Colon (tissue), 2 donors: ENCODE data around the gene CELF5.
"Not testable (repeated sequence)": the region's sequence is repeated elsewhere in the genome, so short reads cannot be mapped to it uniquely, and the experiment has no call there.

Source experiments
- FAIRE-seq: peaks from 2 replicates; lab custom pipeline; 2012; peaks lifted over from hg19 to GRCh38; lab: Jason Lieb, UNC
- donor health status: control.
- donor health status: control.

CELF5 gene

DNA sequence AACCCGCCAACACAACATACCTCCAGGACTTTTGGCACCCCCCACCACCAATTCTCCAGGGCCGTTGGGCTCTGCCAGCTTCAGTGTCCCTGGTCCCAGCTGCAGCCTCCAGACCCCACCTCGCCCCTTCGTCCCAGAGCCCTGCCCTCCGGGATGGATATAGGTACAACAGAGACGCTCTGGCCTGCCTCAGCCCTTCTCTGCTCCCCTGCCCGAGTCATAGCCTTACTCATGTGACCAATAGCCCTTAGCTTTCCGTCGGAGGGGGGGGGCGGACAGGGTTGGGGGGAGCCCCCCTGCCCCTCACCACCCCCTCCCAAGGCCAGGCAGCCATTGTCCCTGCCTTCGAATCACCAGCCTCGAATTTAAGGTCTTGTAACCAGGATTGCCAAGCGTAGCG, 71.1 kb downstream of the CELF5 start:
- FAIRE-seq, result no peak

DNA sequence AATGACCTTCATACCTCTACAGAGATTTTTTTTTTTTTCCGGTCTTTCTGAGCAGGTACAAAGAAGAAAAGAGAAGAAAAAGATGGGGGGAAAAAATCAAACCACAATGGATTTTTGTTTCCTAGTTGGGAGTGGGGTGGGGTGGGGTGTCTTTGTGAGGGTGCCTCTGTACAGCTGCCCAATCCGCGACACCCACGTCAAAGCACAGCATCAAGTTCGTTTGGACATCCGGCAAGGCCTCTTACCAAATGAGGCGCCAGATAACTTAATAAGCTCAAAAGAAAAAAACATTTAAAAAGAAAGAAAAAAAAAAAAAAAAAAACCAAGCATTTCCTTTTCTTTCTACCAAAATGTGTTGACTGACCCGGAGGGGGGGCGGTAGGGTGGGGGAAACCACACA, 71.6 kb downstream of the CELF5 start:
- no peak for FAIRE-seq

DNA sequence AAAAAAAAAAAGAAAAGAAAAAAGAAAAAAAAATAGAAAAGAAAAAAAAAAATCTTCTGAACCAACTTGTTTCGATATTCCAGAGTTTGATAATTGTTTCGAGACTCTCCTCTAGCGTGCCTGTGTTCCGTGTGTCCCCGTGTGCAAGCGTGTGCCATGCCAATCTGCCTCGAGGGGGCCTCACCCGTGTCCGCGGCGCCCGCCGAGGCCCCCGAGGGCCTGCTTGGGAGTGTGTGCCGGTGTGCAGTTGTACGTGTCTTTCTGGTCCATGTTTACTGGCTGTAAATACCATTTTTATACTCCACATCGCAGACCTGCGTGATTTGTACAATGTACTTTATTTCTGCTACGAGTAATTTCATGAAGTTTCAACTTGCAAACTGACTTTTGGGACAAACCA, 72.0 kb downstream of the CELF5 start:
- FAIRE-seq, result no peak

DNA sequence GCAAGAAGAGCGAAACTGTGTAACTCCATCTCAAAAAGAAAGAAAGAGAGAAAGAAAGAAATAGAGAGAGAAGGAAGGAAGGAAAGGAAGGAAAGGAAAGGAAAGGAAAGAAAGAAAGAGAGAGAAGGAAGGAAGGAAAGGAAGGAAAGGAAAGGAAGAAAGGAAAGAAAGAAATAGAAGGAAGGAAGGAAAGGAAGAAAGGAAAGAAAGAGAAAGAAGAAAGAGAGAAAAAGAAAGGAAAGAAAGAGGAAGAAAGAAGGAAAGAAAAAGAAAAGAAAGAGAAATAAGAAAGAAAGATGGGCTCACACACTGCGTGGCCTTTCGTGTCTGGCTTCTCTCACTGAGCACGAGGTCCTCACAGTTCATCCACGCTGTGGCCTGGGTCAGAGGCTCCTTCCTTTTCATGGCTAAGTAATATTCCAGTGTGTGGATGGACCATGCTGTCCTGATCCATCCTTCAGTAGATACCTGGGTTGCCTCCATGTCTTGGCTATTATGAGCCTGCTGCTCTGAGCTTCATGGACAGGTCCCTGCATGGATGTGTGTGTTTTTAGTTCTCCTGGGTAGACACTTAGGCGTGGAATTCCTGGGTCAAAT, 74.5 kb downstream of the CELF5 start:
- FAIRE-seq, result no peak

DNA sequence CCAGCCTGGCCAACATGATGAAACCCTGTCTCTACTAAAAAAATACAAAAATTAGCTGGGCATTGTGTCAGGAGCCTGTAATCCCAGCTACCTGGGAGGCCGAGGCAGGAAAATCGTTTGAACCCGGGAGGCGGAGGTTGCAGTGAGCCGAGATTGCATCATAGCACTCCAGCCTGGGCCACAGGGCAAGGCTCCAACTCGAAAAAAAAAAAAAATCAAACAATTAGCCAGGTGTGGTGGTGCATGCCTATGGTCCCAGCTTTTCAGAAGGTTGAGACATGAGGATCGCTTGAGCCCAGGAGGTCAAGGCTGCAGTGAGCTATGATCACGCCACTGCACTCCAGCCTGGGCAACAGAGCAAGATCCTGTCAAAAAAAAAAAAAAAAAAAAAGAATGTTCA, 76.1 kb downstream of the CELF5 start:
- FAIRE-seq, result not testable (repeated sequence)

DNA sequence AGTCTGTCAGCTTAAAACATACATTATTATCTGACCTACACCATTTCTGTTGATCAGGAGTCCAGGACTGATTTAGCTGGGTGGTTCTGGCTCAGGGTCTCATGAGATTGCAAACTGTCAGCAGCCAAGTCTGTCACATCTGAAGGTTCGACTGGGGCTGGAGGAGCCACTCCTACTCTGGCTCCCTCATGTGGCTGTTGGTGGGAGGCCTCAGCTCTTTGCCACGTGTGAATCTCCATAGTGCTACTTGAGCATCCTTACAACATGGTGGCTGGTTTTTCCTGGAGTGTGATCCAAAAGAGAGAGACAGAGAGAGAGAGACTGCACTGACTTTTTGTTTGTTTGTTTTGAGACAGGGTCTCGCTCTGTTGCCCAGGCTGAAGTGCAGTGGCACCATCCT, 78.3 kb downstream of the CELF5 start:
- no peak for FAIRE-seq

DNA sequence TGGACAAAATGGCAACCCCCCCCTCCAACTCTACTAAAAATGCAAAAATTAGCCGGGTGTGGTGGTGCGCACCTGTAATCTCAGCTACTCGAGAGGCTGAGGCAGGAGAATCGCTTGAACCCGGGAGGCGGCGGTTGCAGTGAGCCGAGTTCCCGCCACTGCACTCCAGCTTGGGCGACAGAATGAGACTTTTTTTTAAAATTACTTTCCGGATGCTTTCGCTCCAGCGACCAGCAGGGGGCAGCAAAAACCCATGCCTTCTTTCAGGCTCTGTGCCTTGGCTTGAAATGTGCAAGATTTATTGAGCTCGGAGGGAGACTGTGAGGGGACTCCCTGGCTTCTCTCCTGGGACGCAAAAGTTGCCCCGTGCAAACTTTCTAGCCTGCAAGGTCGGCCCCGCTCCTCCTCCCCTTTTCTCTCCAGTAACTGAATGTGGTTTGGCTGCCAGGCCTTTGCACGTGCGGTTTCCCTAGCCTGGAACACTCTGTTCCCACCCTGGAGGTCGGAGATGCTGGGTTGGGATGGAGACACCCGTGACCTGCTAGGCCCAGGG, 80.5 kb downstream of the CELF5 start:
- FAIRE-seq, result no peak

DNA sequence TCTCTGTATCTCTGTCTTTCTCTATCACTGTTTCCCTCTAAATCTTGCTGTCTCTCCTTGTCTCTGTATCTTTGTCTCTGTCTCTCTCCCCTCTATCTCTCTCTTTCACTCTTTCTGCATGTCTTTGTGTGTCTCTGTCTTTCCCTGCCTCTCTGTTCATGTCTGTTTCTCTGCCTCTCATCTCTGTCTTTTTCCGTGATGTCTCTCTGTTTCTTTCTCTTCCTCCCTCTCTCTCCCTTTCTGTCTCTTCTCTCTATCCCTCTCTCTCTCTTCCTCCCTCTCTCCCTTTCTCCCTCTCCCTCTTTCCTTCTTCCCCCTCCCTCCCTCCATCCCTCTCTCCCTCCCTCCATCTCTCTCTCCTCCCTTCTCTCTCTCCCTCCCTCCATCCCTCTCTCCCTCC, 85.3 kb downstream of the CELF5 start:
- FAIRE-seq, result no peak

DNA sequence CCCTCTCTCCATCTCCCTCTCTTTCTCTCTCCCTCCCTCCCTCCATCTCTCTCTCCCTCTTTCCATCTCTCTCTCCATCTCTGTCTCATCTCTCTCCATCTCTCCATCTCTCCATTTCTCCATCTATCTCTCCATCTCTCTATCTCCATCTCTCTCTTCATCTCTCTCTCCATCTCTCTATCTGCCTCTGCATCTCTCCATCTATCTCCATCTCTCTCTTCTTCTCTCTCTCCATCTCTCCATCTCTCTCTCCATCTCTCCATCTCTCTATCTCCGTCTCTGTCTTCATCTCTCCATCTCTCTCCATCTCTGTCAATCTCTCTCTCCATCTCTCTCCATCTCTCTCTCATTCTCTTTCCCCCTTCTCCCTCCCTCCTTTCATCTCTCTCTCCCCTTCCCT, 85.8 kb downstream of the CELF5 start:
- FAIRE-seq, result no peak

DNA sequence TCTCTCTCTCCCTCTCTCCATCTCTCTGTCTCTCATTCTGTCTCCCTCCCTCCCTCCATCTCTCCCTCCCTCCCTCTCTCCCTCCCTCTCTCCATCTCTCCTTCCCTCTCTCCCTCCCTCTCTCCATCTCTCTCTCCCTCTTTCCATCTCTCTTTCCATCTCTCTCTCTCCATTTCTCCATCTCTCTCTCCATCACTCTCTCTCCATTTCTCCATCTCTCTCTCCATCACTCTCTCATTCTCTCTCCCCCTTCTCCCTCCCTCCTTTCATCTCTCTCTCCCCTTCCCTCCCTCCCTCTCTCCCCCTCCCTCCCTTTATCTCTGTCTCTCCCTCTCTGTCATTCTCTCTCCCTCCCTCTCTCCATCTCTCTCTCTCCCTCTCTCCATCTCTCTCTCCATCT, 86.2 kb downstream of the CELF5 start:
- FAIRE-seq, result no peak

DNA sequence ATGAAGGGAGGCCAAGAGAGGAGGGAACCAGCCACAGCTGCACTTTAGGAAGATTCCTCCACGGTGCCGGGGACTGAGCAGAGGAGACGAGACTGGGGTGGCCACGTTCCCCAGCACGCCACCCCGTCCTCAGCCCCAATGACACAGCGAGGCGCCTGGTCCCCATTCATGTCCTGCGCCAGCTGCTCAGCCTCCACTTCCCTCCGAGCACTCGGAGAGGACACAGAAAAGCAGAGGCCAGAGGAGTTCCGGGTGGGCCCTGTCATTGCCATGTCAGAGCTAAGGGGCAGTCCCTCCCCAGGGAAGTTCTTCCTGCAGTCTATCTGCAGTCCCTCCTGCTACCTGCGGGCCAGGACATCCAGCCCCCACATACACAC, 88.7 kb downstream of the CELF5 start:
- no peak for FAIRE-seq

DNA sequence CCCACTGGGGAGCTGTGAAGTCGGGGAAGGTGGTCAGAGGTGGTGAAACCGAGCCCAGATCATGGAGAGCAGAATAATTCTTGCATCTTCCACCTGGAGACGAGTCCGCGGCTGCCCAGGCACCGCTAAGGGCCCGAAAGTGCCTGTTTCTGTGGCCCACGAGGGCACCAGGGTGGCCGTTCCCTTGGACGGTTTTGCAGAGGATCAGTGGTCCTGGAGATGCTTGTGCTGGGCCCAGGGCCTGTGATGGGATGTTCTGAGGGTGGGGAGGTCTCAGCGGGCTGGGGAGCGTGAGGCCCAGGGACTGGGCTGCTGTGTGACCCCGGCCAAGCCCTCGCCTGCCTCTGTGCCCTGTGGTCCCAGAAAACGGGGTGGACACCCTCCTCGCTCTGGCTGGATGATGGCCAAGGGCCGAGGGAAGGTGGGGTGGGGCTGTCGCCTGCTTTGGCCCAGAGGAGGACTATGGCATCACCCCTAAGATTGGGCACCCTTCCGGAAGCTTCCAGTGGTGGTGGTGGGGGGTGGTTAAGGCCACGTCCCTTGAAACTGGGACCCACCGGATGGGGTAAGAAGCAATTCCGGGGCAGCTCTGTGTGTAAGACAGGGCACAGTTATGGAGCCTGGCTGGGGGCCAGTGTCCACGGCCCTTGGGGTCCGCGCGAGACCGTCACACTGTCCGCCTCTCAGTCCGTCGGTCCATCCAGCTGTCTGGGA, 90.7 kb downstream of the CELF5 start:
- no peak for FAIRE-seq

DNA sequence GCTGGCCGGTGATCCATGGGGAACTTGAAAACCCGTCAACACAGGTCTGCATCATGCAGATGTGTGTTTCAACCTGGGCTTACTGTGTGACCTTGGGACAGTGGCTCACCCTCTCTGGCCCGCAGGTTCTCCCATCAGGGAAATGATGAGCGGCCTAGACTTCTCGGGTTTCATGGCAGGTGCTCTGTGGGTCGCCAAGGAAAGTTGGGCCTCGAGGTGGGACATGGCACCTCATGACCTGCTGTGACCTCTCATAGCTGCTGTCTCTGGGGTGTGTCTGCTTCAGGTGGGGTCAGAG, 91.2 kb downstream of the CELF5 start:
- no peak for FAIRE-seq

DNA sequence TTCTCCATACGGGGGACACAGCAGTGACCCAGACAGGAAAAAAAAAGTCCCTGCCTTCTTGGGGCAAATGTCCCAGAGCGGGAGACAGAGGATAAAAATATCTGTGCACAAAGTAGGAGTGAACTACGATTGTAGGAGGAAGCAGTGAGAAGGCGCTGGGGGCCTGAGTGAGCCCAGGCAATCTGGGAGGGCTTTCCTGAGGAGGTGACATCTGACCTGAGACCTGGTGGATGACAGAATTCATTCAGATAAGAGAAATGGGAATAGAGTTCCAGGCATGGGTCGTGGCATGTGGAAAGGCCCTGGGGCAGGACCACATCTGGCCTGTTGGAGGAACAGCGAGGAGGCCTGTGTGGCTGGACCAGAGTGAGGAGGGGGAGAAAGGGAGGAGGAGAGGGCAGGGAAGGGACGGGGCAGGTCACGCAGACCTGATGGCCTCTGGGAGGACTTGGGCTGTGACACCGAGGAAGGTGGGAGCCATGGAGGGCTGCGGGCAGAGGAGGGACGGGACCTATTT, 91.7 kb downstream of the CELF5 start:
- FAIRE-seq, result no peak

DNA sequence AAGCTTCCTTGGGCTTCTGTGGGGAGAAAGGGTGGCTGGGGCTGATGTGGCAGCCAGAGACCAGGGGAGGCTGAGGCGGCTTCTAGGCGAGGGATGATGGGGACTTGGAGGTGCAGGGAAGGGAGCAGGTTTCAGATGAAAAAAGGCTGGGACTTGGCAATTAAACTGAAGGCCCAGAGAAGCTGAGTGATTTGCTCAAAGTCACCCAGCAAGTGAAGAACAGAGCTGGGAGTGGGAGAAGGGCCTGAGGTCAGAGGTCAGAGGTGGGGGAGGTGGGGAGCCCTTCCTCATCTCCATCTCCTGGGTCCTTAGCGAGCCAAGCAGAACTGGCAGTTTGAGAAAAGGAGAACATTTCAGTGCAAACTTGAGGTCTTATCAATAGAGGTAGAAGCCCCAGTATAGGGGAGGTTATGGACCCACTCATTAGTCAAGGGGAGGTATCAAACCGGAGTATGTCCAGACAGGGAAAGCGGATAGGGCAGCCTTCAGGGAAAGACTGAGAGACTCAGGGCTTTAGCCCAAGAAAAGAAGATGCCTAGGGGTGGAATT, 92.3 kb downstream of the CELF5 start:
- no peak for FAIRE-seq

DNA sequence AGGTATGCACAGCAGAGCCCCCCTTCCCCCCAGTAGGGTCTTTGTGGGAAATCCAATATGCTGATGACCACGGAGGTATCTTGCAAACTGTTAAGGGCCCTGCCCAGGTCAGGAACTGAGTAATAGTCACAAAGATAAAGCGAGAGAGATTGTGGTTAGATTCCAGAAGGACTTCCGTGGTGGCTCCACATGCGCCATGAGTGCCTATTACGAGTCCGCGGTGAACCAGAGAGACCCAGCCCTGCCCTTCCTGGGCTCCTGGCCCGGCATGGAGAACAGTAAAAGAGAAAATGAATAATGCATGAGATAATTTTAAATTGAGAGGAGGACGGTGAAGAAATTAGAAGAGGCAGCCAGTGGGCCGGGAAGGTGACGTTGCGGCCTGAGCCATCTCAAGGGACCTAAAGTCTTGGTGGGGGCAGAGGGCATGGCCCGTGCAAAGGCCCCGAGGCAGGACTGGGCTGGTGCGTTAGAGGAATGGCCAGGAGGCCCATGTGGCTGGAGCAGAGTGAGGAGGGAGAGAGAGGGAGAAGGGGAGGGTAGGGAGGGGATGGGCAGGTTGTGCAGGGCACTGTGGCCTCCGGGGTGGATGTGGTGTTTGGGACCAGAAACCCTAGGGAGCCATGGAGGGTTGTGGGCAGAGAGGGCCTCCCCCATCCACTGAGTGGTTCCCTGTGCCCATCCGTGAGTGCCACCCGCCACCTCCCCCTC, 95.3 kb downstream of the CELF5 start:
- FAIRE-seq, result no peak

DNA sequence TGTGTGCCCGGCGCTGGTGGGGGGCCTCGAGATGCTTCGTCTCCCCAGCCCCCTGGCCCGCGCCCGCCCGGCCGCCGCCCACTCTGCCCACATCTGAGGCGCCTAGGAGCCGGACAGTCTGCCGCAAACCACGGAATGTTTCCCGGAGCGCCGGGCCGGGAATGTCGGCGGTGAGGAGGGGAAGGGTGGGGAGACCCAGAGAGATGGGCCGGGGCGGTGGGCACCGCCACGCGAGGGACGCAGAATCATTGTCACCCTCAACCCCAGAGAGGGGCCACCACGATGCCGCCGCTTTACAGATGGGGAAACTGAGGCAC, 95.9 kb downstream of the CELF5 start:
- no peak for FAIRE-seq

DNA sequence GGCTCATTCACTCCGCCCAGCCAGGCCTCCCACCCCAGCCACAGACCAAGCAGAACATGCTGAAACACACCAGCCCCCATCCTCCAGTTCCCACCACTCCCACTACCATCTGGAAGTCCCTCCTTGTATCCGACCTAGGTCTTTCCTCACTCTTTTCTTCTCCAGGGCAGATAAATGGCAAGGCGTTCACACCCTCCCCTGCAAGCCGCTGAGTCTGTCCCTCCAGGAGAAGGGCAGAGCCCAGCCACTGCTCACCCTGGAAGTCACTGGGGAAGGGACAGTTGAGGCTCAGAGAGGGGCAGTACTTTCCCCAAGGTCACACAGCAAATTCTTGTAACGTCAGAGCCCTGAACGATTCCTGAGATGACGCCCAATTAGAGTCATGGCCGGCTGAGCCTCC, 96.4 kb downstream of the CELF5 start:
- FAIRE-seq, result no peak

DNA sequence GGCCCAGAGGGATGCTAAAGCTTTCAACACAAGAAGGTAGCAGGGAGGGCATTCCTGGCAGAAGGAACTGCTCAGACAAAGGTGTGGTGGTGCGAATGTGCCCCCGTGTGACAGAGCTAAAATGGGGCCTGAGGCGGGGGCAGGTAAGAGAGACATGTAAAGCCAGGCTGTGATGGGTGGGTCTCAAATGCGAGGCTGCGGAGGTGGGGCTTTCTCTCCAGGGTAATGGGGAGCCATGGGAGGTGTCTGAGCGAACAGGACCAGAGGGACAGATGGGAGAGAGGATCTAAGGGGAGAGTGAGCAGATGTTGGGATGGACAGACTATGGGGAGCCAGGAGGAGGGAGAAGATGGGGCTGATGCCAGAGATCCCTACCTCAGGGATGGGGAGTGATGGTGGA, 97.2 kb downstream of the CELF5 start:
- FAIRE-seq, result no peak

DNA sequence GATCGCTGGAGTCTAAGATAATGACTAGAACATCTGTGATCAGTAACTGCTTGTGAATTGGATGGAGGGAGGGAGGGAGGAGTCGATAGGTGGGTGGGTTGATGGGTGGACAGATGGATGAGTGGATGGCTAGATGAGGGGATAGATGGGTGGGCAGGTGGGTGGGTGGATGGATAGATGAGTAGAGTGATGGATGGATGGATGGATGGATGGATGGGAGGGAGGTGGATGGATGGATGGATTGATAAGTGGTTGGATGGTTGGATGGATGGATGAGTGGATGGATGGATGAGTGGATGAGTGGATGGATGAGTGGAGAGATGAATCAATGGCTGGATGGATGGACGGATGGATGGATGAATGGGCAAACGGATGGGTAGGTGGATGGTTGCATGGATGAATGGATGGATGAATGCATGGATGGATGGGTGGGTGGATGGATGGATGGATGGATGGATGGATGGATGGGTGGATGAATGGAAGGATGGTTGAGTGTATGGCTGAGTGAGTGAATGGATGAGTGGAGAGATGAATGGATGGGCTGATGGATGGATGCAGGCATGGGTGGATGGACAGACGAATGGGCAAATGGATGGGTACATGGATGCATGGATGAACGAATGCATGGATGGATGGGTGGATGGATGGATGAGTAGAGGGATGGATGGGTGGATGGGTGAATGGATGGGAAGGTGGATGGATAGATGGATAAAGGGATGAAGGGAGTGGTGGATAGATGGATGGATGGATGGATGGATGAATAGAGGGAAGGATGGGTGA, 97.9 kb downstream of the CELF5 start:
- FAIRE-seq, result no peak

DNA sequence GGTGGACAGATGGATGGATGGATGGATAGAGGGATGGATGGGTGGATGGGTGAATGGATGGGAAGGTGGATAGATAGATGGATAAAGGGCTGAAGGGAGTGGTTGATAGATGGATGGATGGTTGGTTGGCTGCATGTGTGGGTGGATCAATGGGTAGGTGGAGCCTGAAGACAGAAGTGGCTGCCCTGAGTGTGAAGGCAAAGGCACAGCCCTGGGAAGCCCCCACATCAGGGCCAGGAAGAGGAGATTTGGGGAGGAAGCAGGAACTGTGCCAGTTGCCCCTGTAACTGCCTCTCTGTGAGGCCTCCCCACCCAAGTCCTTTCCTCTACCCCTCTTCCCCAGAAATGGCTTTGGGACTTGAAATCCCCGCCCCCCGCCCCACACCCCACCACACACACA, 98.6 kb downstream of the CELF5 start:
- no peak for FAIRE-seq

DNA sequence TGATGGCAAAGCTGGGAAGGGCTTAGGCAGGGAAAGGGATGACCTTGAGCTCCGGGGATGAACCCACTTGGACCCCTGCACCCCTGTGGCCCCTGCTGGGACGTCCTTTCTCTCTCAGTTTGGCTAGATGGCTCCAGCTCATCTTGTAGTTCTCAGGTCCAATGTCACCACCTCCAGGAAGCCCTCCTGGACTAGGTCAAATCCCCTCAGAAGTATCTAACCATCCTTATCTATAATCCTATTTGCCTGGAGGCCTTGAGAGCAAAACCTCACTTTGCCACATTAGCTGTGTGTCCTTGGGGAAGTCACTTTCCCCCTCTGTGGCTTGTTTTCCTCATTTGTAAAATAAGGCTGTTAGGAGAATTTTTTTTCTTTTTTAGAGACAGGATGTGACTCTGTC, 99.2 kb downstream of the CELF5 start:
- FAIRE-seq, result no peak
